Aorta (tissue), 5 donors: ENCODE measurements around the gene HOXB7. TPM values are rescaled to one million over a fixed set of nuclear protein-coding genes. Genes with fewer than 3 reads are reported as not detected.

Experiments
- ATAC-seq: fragments of 200-7000 bp; cut with Tn5 transposase; one replicate; pipeline ENCODE4 v1.9.1; 2022; ENCODE audit warnings: moderate library complexity; ENCODE audit not compliant: low FRiP score
- DNase-seq, 2 donors: peaks; one replicate each; pipeline ENCODE4 v3.0.0-alpha.2; 2020
- H3K27ac ChIP-seq, 2 donors: one replicate each; pipeline ENCODE4 v1.5.1; 2013; ENCODE audit warnings: low read length in 2 of 2, mild to moderate bottlenecking in 2 of 2, moderate library complexity in 2 of 2, control low read depth in 1 of 2, inconsistent platforms in 1 of 2, low read depth in 1 of 2
- H3K27me3 ChIP-seq, 2 donors: one replicate each; pipeline ENCODE4 v1.6.1; 2013; ENCODE audit warnings: control low read depth in 1 of 2, low read length in 1 of 2, mild to moderate bottlenecking in 1 of 2, moderate library complexity in 1 of 2; ENCODE audit not compliant: insufficient read depth in 2 of 2, control insufficient read depth in 1 of 2
- H3K36me3 ChIP-seq, 2 donors: one replicate each; pipeline ENCODE4 v1.6.1; 2013; ENCODE audit warnings: control low read depth in 1 of 2, low read length in 1 of 2, mild to moderate bottlenecking in 1 of 2; ENCODE audit not compliant: insufficient read depth in 2 of 2, control insufficient read depth in 1 of 2
- H3K4me1 ChIP-seq, 2 donors: one replicate each; pipeline ENCODE4 v1.6.1; 2013; ENCODE audit warnings: low read length in 2 of 2, control low read depth in 1 of 2, mild to moderate bottlenecking in 1 of 2, moderate library complexity in 1 of 2; ENCODE audit not compliant: insufficient read depth in 2 of 2, control insufficient read depth in 1 of 2
- H3K4me3 ChIP-seq, 2 donors: one replicate each; pipeline ENCODE4 v1.5.1; 2013; ENCODE audit warnings: low read length in 2 of 2, control low read depth in 1 of 2, mild to moderate bottlenecking in 1 of 2
- H3K9me3 ChIP-seq: one replicate; pipeline ENCODE4 v1.6.1; 2013; ENCODE audit warnings: mild to moderate bottlenecking, low read length; ENCODE audit not compliant: control insufficient read depth
- WGBS, 2 donors: extraction: QIAGEN DNeasy Blood & Tissue Kit; methylation state at CpG; one replicate each; pipeline ENCODE4 v1.1.7; 2013; 5-methylcytosine and 5-hydroxymethylcytosine counted together
- intact Hi-C, 2 donors: fragments of 100-400 bp; cut with DNase I; formaldehyde crosslinking; loops; one replicate each; pipeline versions ENCODE4 v1.14.2 to v1.15.0; 2022
- long read RNA-seq, 2 donors: library from polyadenylated mRNA; unstranded; transcript quantifications; one replicate each; pipeline ENCODE4 v2.0.0, GENCODE V29; 2020 to 2021
- polyA plus RNA-seq, 2 donors: library from polyadenylated mRNA; stranded (reverse); fragments of 200-250 nt; gene quantifications; one replicate each; pipeline ENCODE4 v1.2.3, GENCODE V29; 2013
- total RNA-seq, 2 donors: library from RNA; stranded (reverse); fragmentation: NEBNext Ultra II Directional; extraction: Animal tissue kit (Norgen Biotek cat#: 25700); gene quantifications; one replicate each; pipeline ENCODE4 v1.2.1, GENCODE V29; 2021
- donor health status: healthy with polysubstance abuse.
- donor health status: Bipolar disorder and iron deficiency.
- donor health status: DM: no; HTN: no; CAD: no.
- donor health status: DM: no; HTN: no; CAD: no.
- donor health status: DM: yes; HTN: yes; CAD: no.

HOXB7 gene
- total RNA-seq (10 to 100 TPM in 1 of 2 donors, 1 to 10 TPM in 1; 9.1 to 14.1 TPM), polyA plus RNA-seq (10 to 100 TPM; 18.2 to 22.4 TPM)
- long read RNA-seq, donor 1, transcript HOXB7-201 (2 exons, 1,371 nt): major isoform, 6 of 6 reads
- long read RNA-seq, donor 1, partial matches to known transcripts: 0 of 6 reads
- long read RNA-seq, donor 1, other reads (novel, unspliced or antisense): 0 of 6 reads
- long read RNA-seq, donor 2, transcript HOXB7-201 (2 exons, 1,371 nt): major isoform, 14 of 17 reads
- long read RNA-seq, donor 2, partial matches to known transcripts: 0 of 17 reads
- long read RNA-seq, donor 2, other reads (novel, unspliced or antisense): 3 of 17 reads

DNA sequence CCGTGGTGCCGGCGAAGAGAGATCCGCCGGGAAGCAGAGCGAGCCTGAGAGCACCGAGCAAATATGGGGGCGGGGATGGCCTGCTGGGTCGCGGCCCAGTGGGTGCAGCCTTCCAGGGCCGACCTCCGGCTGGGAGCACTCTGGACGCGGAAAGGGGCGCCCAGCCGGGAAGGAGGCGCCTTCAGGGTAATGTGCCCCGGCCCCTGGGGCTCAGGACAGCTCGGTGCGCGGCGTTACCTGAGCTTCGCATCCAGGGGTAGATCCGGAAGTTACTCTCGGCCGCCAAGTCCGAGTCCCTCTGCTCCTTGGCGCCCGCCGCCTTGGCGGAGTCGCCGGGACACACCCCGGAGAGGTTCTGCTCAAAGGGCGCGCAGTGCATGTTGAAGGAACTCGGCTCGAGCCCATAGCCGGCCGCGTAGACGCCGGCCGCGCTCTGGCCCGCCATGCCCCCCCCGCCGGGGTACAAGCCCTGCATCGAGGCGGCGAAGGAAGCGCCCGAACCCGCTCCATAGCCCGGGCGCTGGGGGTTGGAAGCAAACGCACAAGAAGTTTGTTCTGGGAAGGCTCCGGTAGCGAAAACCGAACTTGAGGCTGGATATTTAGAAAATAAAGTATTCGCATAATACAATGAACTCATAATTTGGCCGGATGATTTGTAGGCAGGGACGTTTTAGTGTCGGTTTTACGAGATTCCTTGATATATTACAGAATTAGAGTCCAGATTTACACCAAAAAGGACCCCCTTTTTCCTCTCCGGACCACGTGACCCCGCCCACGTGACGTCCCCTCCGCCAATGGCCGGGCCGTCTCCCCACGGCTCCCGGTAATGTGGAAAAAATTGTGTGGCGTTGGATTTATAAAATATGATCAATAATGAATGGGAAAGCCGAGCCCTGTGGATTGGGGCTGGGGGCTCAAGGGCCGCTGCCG lies at the start of gene HOXB7:
HOXB7 (minus strand) TSS at position 736 of the 930 bp plus-strand sequence; CDS start at position 637, 99 bp downstream.
- intact Hi-C loops: no loop called here
- 0 to 1% methylated on average over 73 to 79 of the region's 79 CpGs for WGBS, 2 donors
- H3K27ac ChIP-seq: peak within 1 kb of the TSS; percentile 11 to 30

DNA sequence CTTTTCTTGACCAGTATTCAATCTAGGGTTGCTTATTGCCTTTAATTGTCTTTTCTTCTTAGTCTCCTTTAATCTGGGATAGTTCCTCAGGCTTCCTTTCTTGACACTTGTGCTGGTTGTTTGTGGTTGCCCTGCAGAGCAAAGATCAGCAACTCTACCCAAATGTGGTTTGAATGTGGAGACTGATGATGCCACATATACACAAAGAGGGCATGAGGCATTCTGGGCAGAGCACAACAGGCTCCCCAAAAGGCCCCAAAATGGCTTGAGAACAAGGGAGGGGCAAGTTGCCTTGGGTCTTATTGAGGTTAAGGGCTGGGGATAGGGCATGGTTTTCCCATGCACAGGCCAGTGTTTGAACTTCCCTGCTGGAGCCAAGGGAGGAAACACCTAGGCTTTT lies 45.1 kb upstream of the HOXB7 start:
- intact Hi-C loops: no loop called here

More for the DNA sequence above, at the start of gene HOXB7:
- Histone ChIP-seq H3K36me3 (no peaks in the 10 kb centered on the region), H3K9me3 (no peaks in the 10 kb centered on the region), H3K4me1 (no peaks in the 10 kb centered on the region), H3K27me3 (no peaks in the 10 kb centered on the region), H3K4me3 (peak within 1 kb of the TSS; percentile 54 to 70)
- DNase-seq (peak; percentile 92 to 94), ATAC-seq (peak; percentile 79)

DNA sequence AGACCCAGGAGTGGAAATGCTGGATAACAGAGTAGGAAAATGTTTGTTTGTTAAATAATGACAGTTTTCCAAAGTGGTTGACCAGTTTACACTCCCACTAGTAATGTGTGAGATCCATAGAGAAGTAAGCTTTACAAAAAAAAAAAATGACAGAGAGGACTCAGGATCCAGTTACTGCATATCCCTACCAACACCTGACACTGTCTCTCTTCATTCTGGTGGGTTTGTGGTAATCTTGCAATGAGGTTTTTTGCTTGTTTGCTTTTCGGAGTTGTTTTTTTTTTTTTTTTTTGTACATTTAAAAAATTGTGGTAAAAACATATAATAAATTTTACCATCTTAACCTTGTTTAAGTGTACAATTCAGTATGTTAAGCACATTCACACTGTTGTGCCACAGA lies 38.9 kb upstream of the HOXB7 start:
- Histone ChIP-seq H3K27me3 (no peaks in the 10 kb centered on the region), H3K4me1 (no peaks in the 10 kb centered on the region), H3K36me3 (no peaks in the 10 kb centered on the region), H3K27ac (no peak overlapping the region), H3K4me3 (no peak overlapping the region), H3K9me3 (no peaks in the 10 kb centered on the region)
- 41 to 84% methylated on average over 1 of the region's 1 CpG for WGBS, 2 donors
- DNase-seq (no peak), ATAC-seq (no peak)
- intact Hi-C loops: no loop called here

More for the DNA sequence above, 45.1 kb upstream of the HOXB7 start:
- Histone ChIP-seq H3K9me3 (no peaks in the 10 kb centered on the region), H3K4me1 (no peaks in the 10 kb centered on the region), H3K4me3 (no peak overlapping the region), H3K27ac (no peak overlapping the region), H3K27me3 (no peaks in the 10 kb centered on the region), H3K36me3 (no peaks in the 10 kb centered on the region)
- DNase-seq (no peak), ATAC-seq (no peak)

DNA sequence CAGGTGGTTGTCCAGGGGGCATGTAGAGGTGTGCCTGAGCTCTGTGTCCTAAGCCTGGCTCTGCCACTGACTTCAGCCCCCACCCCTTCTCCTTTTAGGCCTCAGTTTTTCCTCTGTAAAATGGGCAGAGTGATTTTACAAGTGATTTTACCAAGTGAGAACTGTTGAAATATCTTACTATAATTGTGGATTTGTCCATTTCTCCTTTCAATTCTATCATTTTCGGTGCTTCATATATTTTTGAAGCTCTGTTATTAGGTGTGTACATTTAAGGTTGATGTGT lies 37.1 kb upstream of the HOXB7 start:
- Histone ChIP-seq H3K27ac (no peak overlapping the region), H3K27me3 (no peaks in the 10 kb centered on the region), H3K4me1 (no peaks in the 10 kb centered on the region), H3K4me3 (no peak overlapping the region), H3K9me3 (no peaks in the 10 kb centered on the region), H3K36me3 (no peaks in the 10 kb centered on the region)
- no peak for ATAC-seq
- 68 to 90% methylated on average over 1 of the region's 1 CpG for WGBS, 2 donors
- DNase-seq: no peak
- intact Hi-C loops: no loop called here

DNA sequence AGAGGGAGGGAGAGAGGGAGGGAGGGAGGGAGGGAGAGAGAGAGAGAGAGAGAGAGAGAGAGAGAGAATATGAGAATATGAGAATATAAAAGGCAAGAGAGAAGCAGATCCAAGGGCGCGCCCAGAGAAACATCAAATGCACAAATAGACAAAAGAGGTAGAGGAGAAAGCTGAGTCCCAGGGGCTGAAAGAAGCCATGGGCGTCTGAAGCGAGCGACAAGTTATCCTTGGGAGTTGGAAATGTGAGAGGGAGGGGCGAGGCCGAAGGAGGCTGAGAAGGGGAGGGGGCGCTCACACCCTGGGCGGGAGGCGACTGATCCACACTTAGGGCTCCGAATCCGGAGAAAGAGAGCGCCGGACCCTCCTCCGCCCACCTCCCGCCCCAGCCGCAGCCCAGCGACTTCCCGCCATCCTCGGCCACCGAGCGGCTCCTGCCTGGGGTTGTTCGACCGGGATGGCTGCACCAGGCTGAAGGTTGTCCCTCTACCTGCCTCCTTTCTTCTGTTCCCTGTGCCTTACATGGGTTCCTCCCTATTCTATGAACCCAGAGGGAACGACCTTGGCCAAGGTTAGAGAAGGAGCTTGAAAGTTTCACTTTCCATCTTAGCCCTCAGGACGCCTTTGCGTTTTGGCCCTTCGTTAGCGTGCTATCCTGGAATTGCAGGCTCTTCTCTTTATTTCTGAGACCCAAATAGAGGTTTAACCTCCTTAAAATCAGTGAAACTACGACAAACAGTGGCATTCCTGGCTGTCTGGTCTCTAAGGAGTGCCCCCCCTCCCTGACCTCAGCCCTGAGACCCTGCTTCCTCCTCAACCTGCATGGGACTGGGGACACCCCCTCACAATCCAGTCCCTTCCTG lies 36.5 kb upstream of the HOXB7 start:
- intact Hi-C loops: no loop called here
- no peaks in the 10 kb centered on the region for H3K36me3 ChIP-seq
- peak overlapping the region in 1 of 2 donors; percentile 6 for H3K4me3 ChIP-seq
- peak in 1 of 2 donors; percentile 79 for DNase-seq
- H3K9me3 ChIP-seq: no peaks in the 10 kb centered on the region
- WGBS, 2 donors: 2 to 3% methylated on average over 23 to 30 of the region's 30 CpGs
- peak; percentile 38 for ATAC-seq
- no peaks in the 10 kb centered on the region for H3K27me3 ChIP-seq
- no peaks in the 10 kb centered on the region for H3K4me1 ChIP-seq
- H3K27ac ChIP-seq: no peak overlapping the region

DNA sequence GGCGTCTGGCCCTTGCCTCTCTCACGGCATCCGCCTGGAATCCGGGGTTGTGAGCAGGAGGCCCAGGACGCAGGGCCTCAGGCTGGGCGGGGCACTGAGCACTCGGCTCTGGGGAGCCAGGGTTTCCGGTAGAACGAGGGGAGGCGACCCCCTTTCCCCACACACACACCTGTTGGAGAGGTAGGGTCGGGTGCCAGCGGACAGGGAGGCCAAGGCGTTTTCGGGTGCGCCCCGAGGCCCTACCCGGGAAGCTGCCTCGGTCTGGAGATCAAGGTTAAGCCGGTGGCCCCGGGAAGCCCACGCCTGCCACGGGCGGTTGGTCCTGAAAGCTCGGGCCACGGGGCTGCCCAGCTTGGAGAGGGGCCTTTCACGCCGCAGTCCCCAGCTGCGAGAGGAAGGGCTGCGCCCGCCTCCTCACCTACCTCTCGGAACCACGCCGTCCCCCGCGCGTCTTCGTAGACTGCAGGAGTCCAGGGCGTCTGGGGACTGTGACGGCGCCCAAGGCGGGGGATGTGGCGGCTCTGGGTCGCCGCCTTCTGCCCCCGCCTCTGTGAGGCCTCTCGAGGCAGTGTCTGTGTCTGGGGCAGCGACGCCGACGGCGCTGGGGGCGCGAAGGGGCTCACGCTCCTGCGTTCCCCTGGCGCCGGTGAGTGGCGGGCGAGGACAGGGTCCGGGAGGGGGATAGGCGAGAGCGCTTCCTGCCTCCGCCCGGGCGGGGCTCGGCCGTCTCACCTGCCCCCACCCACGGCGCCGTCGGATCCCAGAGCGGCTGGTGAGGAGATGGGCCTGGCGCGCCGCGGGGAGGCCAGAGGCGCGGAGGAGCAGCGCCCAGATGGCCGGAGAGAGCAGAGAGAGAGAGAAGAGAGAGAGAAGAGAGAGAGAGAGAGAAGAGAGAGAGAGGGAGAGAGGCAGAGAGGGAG lies 35.6 kb upstream of the HOXB7 start:
- intact Hi-C loops: no loop called here
- no peaks in the 10 kb centered on the region for H3K9me3 ChIP-seq
- H3K4me3 ChIP-seq: no peak overlapping the region
- H3K27ac ChIP-seq: no peak overlapping the region
- no peaks in the 10 kb centered on the region for H3K27me3 ChIP-seq
- ATAC-seq: no peak
- no peaks in the 10 kb centered on the region for H3K36me3 ChIP-seq
- WGBS, 2 donors: 4 to 6% methylated on average over 64 to 80 of the region's 80 CpGs
- no peak for DNase-seq
- no peaks in the 10 kb centered on the region for H3K4me1 ChIP-seq

DNA sequence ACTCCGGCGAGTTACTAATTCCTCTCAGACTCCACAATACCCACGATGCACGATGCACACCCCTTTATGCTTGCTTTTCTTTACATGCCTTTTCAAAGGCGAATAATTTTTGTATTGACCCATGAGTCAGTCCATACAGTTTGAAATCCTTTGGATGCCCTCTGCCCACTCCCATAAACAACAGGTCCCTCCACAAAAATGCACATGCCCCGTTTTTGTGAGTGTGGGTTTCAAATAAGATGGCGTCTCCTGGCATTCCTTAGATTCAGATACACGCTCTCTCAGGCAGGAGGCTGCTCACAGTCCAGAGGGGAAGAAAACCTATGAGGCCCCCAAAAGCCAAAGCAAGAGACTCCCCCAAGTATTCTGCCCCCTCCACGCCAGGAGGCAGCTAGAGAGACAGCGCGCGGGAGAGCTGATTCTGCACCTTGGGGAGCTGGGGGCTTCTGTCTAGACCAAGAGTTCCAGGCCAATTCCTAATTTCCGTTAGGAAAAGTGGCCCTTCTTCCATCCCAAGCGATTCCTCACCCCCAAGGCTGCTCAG lies 34.9 kb upstream of the HOXB7 start:
- no peaks in the 10 kb centered on the region for H3K9me3 ChIP-seq
- ATAC-seq (no peak), DNase-seq (no peak)
- no peak overlapping the region for H3K4me3 ChIP-seq
- H3K4me1 ChIP-seq: no peaks in the 10 kb centered on the region
- H3K27me3 ChIP-seq: no peaks in the 10 kb centered on the region
- 48 to 62% methylated on average over 14 of the region's 14 CpGs for WGBS, 2 donors
- intact Hi-C loops: no loop called here
- H3K27ac ChIP-seq: no peak overlapping the region
- H3K36me3 ChIP-seq: no peaks in the 10 kb centered on the region
